Peyer's patch (tissue), 4 donors: Measurements from ENCODE around the gene CDKN2B. TPM values are rescaled to one million over a fixed set of nuclear protein-coding genes. Genes with fewer than 3 reads are reported as not detected.

Experiments
- DNase-seq, 3 donors: peaks; one replicate each; pipeline ENCODE4 v3.0.0-alpha.2; 2017 to 2019
- H3K27ac ChIP-seq, 4 donors: fragments of 200-600 bp; sonication (generic); one replicate each; pipeline ENCODE4 v1.5.1; 2016 to 2019
- H3K27me3 ChIP-seq, 2 donors: fragments of 200-600 bp; sonication (generic); one replicate each; pipeline ENCODE4 v1.5.1; 2019
- H3K36me3 ChIP-seq, 3 donors: fragments of 200-600 bp; sonication (generic); one replicate each; pipeline ENCODE4 v1.5.1; 2016 to 2019
- H3K4me1 ChIP-seq, 4 donors: fragments of 200-600 bp; sonication (generic); one replicate each; pipeline ENCODE4 v1.5.1; 2016 to 2019
- H3K4me3 ChIP-seq, 4 donors: fragments of 200-600 bp; sonication (generic); 1 replicate in 3 of 4; 2 replicates in 1 of 4; pipeline ENCODE4 v1.5.1; 2016 to 2019; ENCODE audit warnings: mild to moderate bottlenecking in 1 of 4
- H3K9me3 ChIP-seq, 4 donors: fragments of 200-600 bp; sonication (generic); one replicate each; pipeline ENCODE4 v1.5.1; 2016 to 2019; ENCODE audit warnings: mild to moderate bottlenecking in 1 of 4
- POLR2A ChIP-seq, 2 donors: fragments of 450-650 bp; IDR thresholded peaks; one replicate each; pipeline ENCODE4 v1.5.1; 2017; ENCODE audit warnings: antibody characterized with exemption in 2 of 2, mild to moderate bottlenecking in 2 of 2, moderate library complexity in 2 of 2
- total RNA-seq, 4 donors: library from RNA; depleted of rRNA; stranded (reverse); fragments of >200 nt; gene quantifications; one replicate each; pipeline ENCODE4 v1.1.0, GENCODE V29; 2016
- TF ChIP-seq, protein P1 (sequence below), 6 experiments: fragments of 450-650 bp in 4 of 6; fragments of 200-600 bp in 2 of 6; sonication (generic) in 1 of 6; IDR thresholded peaks; one replicate each; pipeline ENCODE4 v1.5.1; 2017 to 2019; ENCODE audit warnings: antibody characterized with exemption in 6 of 6, mild to moderate bottlenecking in 3 of 6, moderate library complexity in 1 of 6

The CDKN2B gene
- total RNA-seq, 4 donors from 2014 or later: 15.7 to 375 (median 228) TPM

GRCh38 chr9:22022396-22022795 lies 13.3 kb upstream of the CDKN2B start:
- no peak for DNase-seq
- Histone ChIP-seq H3K4me1 (no peaks in the 10 kb centered on the region), H3K36me3 (no peaks in the 10 kb centered on the region), H3K9me3 (no peaks in the 10 kb centered on the region), H3K4me3 (no peak overlapping the region), H3K27ac (no peak overlapping the region), H3K27me3 (no peaks in the 10 kb centered on the region)
- TF ChIP-seq, protein P1, sequence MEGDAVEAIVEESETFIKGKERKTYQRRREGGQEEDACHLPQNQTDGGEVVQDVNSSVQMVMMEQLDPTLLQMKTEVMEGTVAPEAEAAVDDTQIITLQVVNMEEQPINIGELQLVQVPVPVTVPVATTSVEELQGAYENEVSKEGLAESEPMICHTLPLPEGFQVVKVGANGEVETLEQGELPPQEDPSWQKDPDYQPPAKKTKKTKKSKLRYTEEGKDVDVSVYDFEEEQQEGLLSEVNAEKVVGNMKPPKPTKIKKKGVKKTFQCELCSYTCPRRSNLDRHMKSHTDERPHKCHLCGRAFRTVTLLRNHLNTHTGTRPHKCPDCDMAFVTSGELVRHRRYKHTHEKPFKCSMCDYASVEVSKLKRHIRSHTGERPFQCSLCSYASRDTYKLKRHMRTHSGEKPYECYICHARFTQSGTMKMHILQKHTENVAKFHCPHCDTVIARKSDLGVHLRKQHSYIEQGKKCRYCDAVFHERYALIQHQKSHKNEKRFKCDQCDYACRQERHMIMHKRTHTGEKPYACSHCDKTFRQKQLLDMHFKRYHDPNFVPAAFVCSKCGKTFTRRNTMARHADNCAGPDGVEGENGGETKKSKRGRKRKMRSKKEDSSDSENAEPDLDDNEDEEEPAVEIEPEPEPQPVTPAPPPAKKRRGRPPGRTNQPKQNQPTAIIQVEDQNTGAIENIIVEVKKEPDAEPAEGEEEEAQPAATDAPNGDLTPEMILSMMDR (IDR thresholded peaks at IDR 0.05): no peak
- no peak for TF ChIP-seq POLR2A (IDR thresholded peaks at IDR 0.05)

GRCh38 chr9:22010866-22011625 lies 1.9 kb upstream of the CDKN2B start:
- Histone ChIP-seq H3K9me3 (no peaks in the 10 kb centered on the region), H3K4me1 (peaks cover 0 to 6% (median under 1%) of the 10 kb centered on the region in 4 donors), H3K4me3 (no peak overlapping the region), H3K27me3 (peaks cover 0 to 3% of the 10 kb centered on the region in 2 donors), H3K36me3 (no peaks in the 10 kb centered on the region), H3K27ac (no peak overlapping the region)
- TF ChIP-seq, protein P1 (IDR thresholded peaks at IDR 0.05): no peak
- no peak for TF ChIP-seq POLR2A (IDR thresholded peaks at IDR 0.05)
- no peak for DNase-seq

DNA sequence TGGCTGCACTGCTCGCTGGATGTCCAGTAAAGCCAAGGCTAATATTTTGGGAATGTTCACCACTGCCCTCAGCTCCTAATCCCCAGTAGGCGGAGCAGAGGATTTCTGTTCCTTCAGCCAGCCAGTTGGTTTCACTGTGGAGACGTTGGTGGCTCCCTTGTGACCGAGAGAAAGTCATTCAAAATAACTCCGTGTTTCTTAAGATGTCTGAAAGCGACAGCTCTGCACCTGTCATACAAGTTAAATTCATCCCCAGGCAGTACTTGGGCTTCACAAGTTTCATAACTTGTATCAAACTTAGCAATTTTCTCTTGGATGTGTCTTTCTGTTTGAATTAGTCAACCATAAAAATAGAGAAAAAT lies 382 bp upstream of the CDKN2B start:
- TF ChIP-seq, protein P1 (IDR thresholded peaks at IDR 0.05): no peak
- TF ChIP-seq POLR2A (IDR thresholded peaks at IDR 0.05): no peak
- Histone ChIP-seq H3K4me3 (peak overlapping the region; percentile 64 to 76 (median 68)), H3K27me3 (peaks cover 0 to 9% of the 10 kb centered on the region in 2 donors), H3K36me3 (peaks cover 0 to 7% (median 0%) of the 10 kb centered on the region in 3 donors), H3K27ac (peak overlapping the region; percentile 3 to 94 (median 86)), H3K4me1 (peaks cover 0 to 6% (median 3%) of the 10 kb centered on the region in 4 donors), H3K9me3 (no peaks in the 10 kb centered on the region)
- DNase-seq: no peak

GRCh38 chr9:22008384-22008716 lies 755 bp downstream of the CDKN2B start:
- H3K36me3 ChIP-seq: peaks cover 0 to 7% (median 0%) of the 10 kb centered on the region in 3 donors
- TF ChIP-seq, protein P1 (IDR thresholded peaks at IDR 0.05): no peak
- no peak for TF ChIP-seq POLR2A (IDR thresholded peaks at IDR 0.05)
- DNase-seq: no peak
- H3K27ac ChIP-seq: peak overlapping the region; percentile 79 to 94 (median 88)
- H3K9me3 ChIP-seq: no peaks in the 10 kb centered on the region
- peak overlapping the region; percentile 64 to 76 (median 68) for H3K4me3 ChIP-seq
- peaks cover 0 to 9% of the 10 kb centered on the region in 2 donors for H3K27me3 ChIP-seq
- peaks cover 0 to 6% (median 3%) of the 10 kb centered on the region in 4 donors for H3K4me1 ChIP-seq

DNA sequence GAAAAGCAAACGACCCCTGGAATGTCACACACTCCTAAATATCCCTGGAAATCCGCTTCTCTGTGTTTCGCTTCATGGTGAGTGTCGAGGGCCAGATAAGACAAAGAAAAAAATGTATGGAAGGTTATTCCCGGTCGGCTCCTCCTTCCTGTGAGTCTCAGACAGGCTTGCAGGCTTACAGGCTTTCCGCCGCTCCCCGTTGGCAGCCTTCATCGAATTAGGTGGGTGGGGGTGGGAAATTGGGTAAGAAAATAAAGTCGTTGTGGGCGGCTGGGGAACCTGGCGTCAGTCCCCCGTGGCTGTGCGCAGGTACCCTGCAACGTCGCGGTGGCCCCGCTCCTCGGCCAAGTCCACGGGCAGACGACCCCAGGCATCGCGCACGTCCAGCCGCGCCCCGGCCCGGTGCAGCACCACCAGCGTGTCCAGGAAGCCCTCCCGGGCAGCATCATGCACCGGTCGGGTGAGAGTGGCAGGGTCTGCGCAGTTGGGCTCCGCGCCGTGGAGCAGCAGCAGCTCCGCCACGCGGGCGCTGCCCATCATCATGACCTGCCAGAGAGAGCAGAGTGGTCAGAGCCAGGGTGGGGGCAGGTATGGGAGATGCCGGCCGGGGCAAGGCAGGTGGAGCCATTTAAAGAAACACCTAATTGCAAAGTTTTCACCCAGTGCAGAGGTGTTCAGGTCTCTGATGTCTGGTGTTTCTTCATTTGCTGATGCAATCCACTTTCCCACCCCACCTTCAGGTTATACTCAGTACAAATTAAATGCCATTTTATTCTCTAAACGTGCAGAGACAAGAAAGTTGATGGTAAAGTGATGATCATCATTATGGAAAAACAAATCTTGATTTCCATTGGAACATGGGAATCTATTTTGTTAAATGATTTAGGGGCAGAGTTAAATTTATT lies 3.2 kb downstream of the CDKN2B start:
- TF ChIP-seq, protein P1 (IDR thresholded peaks at IDR 0.05): no peak
- no peak for TF ChIP-seq POLR2A (IDR thresholded peaks at IDR 0.05)
- H3K9me3 ChIP-seq: no peaks in the 10 kb centered on the region
- peaks cover 0 to 9% of the 10 kb centered on the region in 2 donors for H3K27me3 ChIP-seq
- peak overlapping the region in 3 of 4 donors; percentile 0 to 76 (median 71) for H3K4me3 ChIP-seq
- no peak overlapping the region for H3K27ac ChIP-seq
- H3K4me1 ChIP-seq: peaks cover 0 to 6% (median 3%) of the 10 kb centered on the region in 4 donors
- peaks cover 0 to 7% (median 0%) of the 10 kb centered on the region in 3 donors for H3K36me3 ChIP-seq
- DNase-seq: no peak
